HG03135 (cell line): ENCODE measurements around the gene ANKS1B.
"Not testable (repeated sequence)": the region's sequence is repeated elsewhere in the genome, so short reads cannot be mapped to it uniquely, and the experiment has no call there.

Experiments
- ATAC-seq: cut with Tn5 transposase; IDR thresholded peaks from one replicate; pipeline ENCODE4 v1.9.1; 2021; ENCODE audit warnings: mild to moderate bottlenecking, moderate library complexity; ENCODE audit not compliant: unreplicated experiment

ANKS1B gene

DNA sequence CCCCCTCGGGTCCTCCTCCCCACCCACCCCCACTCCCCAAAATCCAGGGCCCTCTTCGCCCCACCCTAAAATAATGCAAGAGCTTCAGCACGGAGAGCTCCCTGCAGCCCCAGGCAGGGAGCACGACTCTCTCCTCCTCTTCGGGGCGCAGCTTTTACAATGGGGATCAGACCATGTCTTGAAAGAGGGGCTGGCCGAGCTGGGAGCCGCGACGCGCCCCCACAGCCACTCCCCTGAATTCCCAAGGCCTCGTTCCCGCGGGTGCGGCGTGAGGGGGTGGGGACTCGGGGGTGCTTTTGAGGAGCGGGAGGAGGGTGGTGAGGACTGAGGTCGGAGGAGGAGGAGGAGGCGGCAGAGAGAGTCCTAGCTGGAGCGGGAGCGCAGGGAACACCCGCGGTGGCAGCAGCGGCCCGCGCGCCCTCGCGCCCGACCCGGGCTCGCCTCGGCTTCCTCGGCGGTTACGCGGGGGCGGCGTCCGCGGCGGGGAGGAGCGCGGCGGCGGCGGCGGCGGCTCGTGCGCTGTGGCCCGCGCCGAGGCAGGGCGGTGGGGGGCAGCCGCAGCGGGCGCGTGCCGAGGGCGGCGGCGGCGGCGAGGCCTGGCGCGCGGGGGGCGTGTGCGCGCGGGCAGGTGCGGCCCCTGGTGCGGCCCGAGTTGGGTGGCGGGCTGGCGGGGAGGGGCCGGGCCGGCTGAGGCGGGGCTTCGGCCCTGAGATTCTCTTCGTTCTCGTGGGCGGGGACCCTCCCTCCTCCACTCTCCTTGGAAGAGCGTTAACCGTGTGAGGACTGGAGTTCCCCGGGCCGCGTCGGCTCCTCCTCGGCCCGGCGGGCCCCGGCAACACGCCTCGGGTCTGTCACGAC lies at the start of gene ANKS1B:
Gene ANKS1B, minus strand, starts transcription at position 666 of the 858 bp plus-strand sequence. CDS start 699 bp downstream, outside the sequence.
- ATAC-seq, result peak; percentile 65

GRCh38 chr12:100031836-100032235 lies 47.1 kb upstream of the ANKS1B start:
- no peak for ATAC-seq

DNA sequence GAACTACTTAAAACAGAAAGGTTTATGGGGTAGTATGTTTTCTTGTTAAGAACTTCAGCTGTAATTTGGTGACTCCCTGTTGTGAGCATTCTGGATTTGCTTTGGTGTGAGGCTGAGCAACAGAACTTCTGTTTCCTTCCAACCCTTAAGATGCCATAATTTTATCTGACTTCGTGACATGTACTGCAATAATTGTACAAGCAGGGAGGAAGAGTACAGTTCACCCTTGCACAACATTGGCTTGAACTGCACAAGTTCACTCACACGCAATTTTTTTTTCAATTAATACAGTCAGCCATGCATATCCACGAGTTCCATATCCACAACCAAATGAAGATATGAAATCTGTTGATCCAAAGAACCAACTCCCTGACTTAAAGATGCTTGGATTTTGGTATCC lies 42.9 kb upstream of the ANKS1B start:
- ATAC-seq, result no peak

DNA sequence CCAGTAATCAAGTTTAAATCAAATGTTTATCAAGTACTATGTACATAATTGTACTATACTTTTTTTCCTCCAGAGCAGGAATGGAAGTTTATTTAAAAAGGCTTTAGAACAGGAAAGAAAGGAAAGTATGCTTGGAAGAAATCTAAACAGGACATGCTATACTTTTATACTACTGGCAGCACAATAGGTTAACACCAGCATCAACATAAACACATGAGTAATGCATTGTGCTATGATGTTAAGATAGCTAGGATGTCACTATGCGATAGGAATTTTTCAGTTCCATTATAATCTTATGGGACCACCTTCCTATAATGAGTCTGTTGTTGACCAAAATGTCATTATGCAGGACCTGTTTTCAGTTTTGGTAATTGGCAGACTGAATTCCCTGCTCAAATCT lies 41.5 kb upstream of the ANKS1B start:
- no peak for ATAC-seq

- no peak for ATAC-seq
Observed at GRCh38 chr12:100024974-100025555, 40.3 kb upstream of the ANKS1B start.

GRCh38 chr12:100020370-100020769 lies 35.6 kb upstream of the ANKS1B start:
- ATAC-seq, result no peak

DNA sequence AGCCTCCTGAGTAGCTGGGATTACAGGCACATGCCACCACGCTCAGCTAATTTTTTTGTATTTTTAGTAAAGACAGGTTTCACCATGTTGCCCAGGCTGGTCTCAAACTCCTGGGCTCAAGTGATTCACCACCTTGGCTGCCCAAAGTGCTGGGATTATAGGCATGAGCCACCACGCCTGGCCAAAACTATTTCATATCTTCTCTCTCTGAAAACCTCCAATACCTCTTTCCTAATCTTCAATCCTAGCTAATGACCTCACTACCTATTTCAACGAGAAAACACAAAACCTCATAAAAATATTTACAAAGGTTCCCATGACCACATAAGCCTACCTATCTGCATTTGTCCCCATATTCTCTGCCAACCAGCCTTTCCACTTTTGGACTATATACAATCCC lies 32.3 kb upstream of the ANKS1B start:
- no peak for ATAC-seq

GRCh38 chr12:100016304-100016703 lies 31.6 kb upstream of the ANKS1B start:
- not testable (repeated sequence) for ATAC-seq

- not testable (repeated sequence) for ATAC-seq
Observed at GRCh38 chr12:100005846-100006245, 21.1 kb upstream of the ANKS1B start.

GRCh38 chr12:99997806-99998205 lies 13.1 kb upstream of the ANKS1B start:
- ATAC-seq, result no peak

DNA sequence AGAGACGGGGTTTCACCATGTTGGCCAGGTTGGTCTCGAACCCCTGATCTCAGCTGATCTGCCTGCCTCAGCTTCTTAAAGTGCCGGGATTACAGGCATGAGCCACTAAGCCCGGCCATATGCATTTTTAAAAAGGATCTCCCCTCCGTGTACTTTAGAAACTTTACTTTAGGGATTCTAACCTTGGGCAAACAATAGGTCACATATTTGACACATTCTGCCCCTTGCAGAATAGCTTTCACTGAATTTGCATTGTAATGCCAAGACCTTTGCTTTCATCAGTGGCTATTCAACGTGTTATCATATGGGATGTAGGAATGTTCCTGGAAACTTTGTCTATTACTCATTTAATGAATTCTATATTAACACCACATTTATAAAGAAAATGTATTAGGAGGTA lies 11.4 kb upstream of the ANKS1B start:
- no peak for ATAC-seq

DNA sequence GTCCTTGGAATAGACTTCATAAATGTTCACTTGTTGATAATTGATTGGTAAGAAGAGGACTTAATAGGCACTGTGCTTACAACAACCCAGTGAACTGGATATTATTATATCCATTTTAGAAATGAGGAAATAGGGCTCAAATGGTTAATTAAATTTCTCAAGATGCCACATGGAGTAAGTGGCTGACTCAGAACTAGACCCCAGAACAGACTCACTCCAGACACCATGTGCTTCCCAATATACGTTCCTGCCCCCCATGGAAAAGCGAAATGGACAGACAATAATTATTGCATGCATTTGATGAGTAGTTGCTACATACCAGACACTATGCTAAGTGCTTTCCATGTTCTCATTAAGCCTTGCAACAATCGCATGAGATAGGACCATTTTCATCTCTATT lies 895 bp upstream of the ANKS1B start:
- ATAC-seq, result no peak

GRCh38 chr12:99985129-99985570 lies 414 bp upstream of the ANKS1B start:
- peak; percentile 27 for ATAC-seq

DNA sequence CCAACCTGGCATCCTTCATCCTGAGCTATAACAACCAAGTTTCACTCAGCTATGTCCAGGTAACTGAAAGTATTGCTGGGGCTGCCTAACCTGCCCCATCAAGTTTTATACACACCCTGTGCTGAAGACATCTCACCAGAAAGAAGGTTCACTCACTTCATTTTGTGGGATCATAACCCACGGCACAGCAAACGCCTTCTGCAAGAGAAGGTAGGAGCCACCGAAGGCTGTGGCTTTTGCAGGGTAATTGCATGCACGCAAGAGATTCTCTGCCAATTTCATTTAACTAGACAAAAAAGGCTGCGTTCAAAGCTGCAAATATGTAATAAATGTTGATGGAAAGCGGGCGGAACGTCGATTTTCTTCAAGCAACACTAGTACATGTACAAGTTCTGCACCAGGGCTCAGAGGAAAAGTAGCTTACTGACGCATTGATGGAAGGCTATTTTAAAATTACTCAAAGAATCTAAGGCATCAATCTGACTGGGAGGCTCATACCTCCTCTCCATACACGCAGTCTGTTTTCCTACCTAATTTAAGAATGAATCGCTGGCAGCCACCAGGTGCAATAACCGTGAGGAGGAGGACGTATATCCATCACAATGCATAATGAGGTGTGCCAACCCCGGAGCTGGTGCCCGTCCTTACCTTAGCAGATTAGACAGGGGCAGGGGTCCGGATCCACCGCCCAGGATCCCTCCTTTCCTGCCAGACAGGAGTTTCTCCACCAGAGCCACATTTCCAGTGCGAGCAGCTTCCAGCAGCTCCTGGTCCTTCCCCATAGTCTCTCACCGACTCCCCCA lies 1.1 kb downstream of the ANKS1B start:
- ATAC-seq, result no peak

DNA sequence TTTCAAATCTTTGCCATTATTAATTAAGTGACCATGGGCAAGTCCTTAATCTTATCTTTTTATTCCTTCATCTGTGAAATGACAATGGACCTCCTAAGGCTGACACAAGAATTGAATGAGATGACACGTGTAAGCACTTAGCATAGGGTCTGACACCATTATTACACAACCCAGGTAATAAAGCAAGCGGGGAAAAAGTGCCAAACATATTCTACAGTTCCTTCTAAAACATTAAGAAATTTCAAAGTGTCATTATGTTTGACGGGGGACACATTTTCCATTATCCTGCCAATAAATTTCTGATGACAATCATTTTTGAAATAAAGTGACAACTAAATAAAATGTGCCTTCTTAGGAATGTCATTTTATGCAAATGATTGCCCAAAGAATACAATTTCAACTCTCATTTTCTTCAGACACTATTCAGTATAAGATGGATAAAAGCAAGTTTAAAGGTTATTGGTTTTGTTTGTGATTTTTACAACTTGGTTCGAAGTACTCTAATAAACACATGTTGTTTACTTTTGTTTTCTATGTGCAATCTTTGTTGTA lies 3.0 kb downstream of the ANKS1B start:
- no peak for ATAC-seq

DNA sequence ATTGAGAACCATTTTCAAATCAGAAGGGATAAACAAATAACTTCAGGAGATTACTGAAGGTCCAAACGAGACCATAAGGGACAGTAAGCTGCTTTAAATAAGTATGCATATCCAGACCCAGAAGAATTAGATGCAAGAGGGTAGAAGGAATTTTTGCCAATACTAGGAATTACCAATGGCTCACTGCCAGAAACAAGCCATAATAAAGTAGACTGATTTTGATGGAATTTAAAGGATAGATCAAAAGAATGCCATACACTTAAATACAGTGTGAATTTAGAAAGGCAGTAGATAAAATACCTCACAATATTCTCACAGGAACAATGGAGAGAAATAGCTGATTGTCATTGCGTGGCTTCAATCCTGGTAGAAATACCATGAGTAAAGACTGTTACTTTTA lies 5.3 kb downstream of the ANKS1B start:
- ATAC-seq, result no peak

GRCh38 chr12:99978152-99978551 lies 6.6 kb downstream of the ANKS1B start:
- no peak for ATAC-seq

GRCh38 chr12:99977550-99977949 lies 7.2 kb downstream of the ANKS1B start:
- ATAC-seq, result no peak

GRCh38 chr12:99976762-99977161 lies 8.0 kb downstream of the ANKS1B start:
- no peak for ATAC-seq

- ATAC-seq, result no peak
Observed at GRCh38 chr12:99975321-99975720, 9.4 kb downstream of the ANKS1B start.

GRCh38 chr12:99974146-99974545 lies 10.6 kb downstream of the ANKS1B start:
- no peak for ATAC-seq
